CD4-positive, alpha-beta T cell treated with Interleukin-4 for 1 hour (primary cell): ENCODE data around the gene TOM1.

Experiments
- DNase-seq, 2 donors: peaks; one replicate each; pipeline ENCODE4 v3.0.0-alpha.2; 2020 to 2022

TOM1 gene

GRCh38 chr22:35376728-35377472 lies 77.2 kb downstream of the TOM1 start:
- peak; percentile 49 to 87 for DNase-seq

GRCh38 chr22:35377735-35378134 lies 78.0 kb downstream of the TOM1 start:
- no peak for DNase-seq

GRCh38 chr22:35378621-35379020 lies 78.9 kb downstream of the TOM1 start:
- DNase-seq, result no peak

GRCh38 chr22:35379146-35379993 lies 79.7 kb downstream of the TOM1 start:
- DNase-seq, result no peak

GRCh38 chr22:35380013-35380412 lies 80.3 kb downstream of the TOM1 start:
- DNase-seq, result no peak

- peak; percentile 48 to 80 for DNase-seq
Observed at GRCh38 chr22:35380537-35381423, 81.1 kb downstream of the TOM1 start, which contains the start of gene HMOX1. TSS of gene HMOX1 (plus strand) at chr22:35381096. CDS start at chr22:35381174, 78 bp downstream.

GRCh38 chr22:35381424-35382009 lies 81.8 kb downstream of the TOM1 start:
- DNase-seq, result no peak

- DNase-seq, result no peak
Observed at GRCh38 chr22:35383679-35384071, 84.0 kb downstream of the TOM1 start.

- DNase-seq, result no peak
Observed at GRCh38 chr22:35384527-35384926, 84.8 kb downstream of the TOM1 start.

GRCh38 chr22:35384975-35385588 lies 85.4 kb downstream of the TOM1 start:
- no peak for DNase-seq

GRCh38 chr22:35386670-35387288 lies 87.1 kb downstream of the TOM1 start:
- no peak for DNase-seq

- no peak for DNase-seq
Observed at GRCh38 chr22:35390933-35391332, 91.2 kb downstream of the TOM1 start.

- no peak for DNase-seq
Observed at GRCh38 chr22:35392357-35392756, 92.7 kb downstream of the TOM1 start.

GRCh38 chr22:35393116-35394010 lies 93.7 kb downstream of the TOM1 start:
- DNase-seq, result no peak

GRCh38 chr22:35394011-35394312 lies 94.3 kb downstream of the TOM1 start:
- DNase-seq, result no peak

- no peak for DNase-seq
Observed at GRCh38 chr22:35394810-35395563, 95.3 kb downstream of the TOM1 start.

GRCh38 chr22:35396622-35397021 lies 96.9 kb downstream of the TOM1 start:
- DNase-seq, result peak in 1 of 2 donors; percentile 53

GRCh38 chr22:35397095-35397904 lies 97.6 kb downstream of the TOM1 start:
- DNase-seq, result no peak
